Prostate gland (tissue), 2 donors: Measurements from ENCODE around the gene MAPKAP1.

Experiments used
- POLR2A ChIP-seq: fragments of 450-650 bp; IDR thresholded peaks from one replicate; pipeline ENCODE4 v1.6.1; 2016; ENCODE audit warnings: antibody characterized with exemption, mild to moderate bottlenecking
- POLR2AphosphoS5 ChIP-seq: sonication (generic); formaldehyde crosslinking; IDR thresholded peaks from one replicate; pipeline ENCODE4 v1.6.1; 2017; ENCODE audit warnings: antibody characterized with exemption
- TF ChIP-seq, protein P1 (sequence below), 4 experiments: fragments of 200-600 bp in 2 of 4; fragments of 450-650 bp in 2 of 4; sonication (generic) in 2 of 4; IDR thresholded peaks; 1 replicate in 3 of 4; 2 replicates in 1 of 4; pipeline ENCODE4 v1.5.1; 2016 to 2019; ENCODE audit warnings: antibody characterized with exemption in 4 of 4, mild to moderate bottlenecking in 2 of 4, moderate library complexity in 2 of 4

DNA sequence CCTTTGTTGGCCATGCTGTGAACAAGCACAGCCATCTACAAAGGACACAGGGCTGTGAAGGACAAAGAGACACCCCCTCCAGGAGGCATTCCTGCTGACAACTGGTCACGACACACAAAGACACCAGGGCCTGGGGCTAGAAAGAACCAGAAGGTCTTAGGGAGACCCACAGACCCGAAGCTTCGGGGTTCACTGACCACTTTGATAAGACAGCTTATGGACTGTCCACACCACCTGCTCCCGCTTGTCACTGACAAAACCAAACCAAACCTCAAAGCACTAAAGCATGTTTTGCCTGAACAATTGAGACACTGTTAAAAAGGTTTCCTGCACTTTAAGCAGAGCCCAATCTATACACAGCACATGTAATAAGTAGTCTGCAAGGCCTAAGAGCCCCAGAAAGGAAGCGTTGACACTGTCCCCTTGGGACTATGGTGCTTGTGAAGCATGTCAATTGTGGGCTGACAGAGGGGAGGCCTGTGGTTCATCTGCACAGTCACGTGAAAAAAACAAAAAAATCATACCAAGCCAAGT, 260.4 kb downstream of the MAPKAP1 start:
- TF ChIP-seq, protein P1, sequence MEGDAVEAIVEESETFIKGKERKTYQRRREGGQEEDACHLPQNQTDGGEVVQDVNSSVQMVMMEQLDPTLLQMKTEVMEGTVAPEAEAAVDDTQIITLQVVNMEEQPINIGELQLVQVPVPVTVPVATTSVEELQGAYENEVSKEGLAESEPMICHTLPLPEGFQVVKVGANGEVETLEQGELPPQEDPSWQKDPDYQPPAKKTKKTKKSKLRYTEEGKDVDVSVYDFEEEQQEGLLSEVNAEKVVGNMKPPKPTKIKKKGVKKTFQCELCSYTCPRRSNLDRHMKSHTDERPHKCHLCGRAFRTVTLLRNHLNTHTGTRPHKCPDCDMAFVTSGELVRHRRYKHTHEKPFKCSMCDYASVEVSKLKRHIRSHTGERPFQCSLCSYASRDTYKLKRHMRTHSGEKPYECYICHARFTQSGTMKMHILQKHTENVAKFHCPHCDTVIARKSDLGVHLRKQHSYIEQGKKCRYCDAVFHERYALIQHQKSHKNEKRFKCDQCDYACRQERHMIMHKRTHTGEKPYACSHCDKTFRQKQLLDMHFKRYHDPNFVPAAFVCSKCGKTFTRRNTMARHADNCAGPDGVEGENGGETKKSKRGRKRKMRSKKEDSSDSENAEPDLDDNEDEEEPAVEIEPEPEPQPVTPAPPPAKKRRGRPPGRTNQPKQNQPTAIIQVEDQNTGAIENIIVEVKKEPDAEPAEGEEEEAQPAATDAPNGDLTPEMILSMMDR (IDR thresholded peaks at IDR 0.05) = no peak
- TF ChIP-seq POLR2A (no peak), POLR2AphosphoS5 (no peak)
